ENCODE measurements around the gene NTSR1.

DNA sequence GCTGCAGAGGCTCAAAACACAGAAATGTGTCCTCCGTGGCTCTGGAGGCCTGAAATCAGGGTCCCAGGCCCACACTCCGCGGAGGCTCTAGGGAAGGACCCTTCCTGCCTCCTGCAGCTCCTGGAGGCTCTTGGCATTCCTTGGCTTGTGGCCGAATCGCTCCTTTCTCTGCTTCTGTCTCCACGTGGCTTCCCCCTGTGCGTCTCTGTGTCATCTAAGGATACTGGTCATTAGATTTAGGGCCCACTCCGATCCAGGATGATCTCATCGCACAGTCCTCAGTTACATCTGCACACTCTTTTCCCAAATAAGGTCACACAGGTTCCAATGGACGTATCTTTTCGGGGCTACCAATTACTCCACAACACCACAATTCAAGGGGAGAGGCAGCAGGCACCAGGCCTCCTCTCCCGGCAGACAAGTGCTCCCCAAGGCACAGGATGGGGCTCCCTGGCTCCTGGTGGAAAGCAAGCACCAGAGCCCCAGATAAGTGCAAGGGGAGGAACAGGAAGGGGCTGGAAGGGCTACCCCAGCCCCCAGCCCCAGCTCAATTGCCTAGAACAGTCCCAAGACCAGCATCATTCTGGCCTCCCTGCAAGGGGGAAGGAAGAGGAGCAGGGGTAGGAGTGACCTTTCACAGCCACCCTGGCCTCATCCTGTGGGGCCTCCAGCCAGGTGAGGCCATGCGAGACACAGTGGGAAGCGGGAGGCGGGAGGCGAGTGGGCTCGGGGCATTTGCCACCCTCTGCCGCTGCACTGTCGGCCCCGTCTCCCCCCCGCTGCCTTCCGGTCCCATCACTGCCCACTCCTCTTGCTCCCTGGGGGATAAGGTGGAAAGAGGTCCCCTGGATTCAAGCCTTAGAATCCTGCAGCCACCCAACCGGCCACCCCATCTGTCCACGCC is 16.3 kb downstream of the NTSR1 start:
- TF ChIP-seq CTCF (IDR thresholded peaks at IDR 0.05; ENCODE audit: insufficient read depth, low read length): no peak
- no peak for TF ChIP-seq GABPA (IDR thresholded peaks at IDR 0.05; ENCODE audit: low read depth)
- TF ChIP-seq POLR2AphosphoS5 (IDR thresholded peaks at IDR 0.05; ENCODE audit: low read depth): no peak
- TF ChIP-seq SPI1 (IDR thresholded peaks at IDR 0.05; ENCODE audit: borderline replicate concordance, low read depth): no peak
- TF ChIP-seq, protein P1, sequence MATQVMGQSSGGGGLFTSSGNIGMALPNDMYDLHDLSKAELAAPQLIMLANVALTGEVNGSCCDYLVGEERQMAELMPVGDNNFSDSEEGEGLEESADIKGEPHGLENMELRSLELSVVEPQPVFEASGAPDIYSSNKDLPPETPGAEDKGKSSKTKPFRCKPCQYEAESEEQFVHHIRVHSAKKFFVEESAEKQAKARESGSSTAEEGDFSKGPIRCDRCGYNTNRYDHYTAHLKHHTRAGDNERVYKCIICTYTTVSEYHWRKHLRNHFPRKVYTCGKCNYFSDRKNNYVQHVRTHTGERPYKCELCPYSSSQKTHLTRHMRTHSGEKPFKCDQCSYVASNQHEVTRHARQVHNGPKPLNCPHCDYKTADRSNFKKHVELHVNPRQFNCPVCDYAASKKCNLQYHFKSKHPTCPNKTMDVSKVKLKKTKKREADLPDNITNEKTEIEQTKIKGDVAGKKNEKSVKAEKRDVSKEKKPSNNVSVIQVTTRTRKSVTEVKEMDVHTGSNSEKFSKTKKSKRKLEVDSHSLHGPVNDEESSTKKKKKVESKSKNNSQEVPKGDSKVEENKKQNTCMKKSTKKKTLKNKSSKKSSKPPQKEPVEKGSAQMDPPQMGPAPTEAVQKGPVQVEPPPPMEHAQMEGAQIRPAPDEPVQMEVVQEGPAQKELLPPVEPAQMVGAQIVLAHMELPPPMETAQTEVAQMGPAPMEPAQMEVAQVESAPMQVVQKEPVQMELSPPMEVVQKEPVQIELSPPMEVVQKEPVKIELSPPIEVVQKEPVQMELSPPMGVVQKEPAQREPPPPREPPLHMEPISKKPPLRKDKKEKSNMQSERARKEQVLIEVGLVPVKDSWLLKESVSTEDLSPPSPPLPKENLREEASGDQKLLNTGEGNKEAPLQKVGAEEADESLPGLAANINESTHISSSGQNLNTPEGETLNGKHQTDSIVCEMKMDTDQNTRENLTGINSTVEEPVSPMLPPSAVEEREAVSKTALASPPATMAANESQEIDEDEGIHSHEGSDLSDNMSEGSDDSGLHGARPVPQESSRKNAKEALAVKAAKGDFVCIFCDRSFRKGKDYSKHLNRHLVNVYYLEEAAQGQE (IDR thresholded peaks at IDR 0.05; ENCODE audit: insufficient replicate concordance, low read depth): no peak
